ENCODE results near the gene ACO2. TPM values are rescaled to one million over a fixed set of nuclear protein-coding genes. Genes with fewer than 3 reads are reported as not detected.
A peak's percentile ranks its signal among the peaks of the same experiment; 100 is the strongest.

ACO2 gene
- total and polyA plus RNA-seq, 10 of the 15 experiments (the other 5 are each of a cell fraction or from before 2014, with no cell fraction given) = 21.4 to 214 (median 88.5) TPM

DNA sequence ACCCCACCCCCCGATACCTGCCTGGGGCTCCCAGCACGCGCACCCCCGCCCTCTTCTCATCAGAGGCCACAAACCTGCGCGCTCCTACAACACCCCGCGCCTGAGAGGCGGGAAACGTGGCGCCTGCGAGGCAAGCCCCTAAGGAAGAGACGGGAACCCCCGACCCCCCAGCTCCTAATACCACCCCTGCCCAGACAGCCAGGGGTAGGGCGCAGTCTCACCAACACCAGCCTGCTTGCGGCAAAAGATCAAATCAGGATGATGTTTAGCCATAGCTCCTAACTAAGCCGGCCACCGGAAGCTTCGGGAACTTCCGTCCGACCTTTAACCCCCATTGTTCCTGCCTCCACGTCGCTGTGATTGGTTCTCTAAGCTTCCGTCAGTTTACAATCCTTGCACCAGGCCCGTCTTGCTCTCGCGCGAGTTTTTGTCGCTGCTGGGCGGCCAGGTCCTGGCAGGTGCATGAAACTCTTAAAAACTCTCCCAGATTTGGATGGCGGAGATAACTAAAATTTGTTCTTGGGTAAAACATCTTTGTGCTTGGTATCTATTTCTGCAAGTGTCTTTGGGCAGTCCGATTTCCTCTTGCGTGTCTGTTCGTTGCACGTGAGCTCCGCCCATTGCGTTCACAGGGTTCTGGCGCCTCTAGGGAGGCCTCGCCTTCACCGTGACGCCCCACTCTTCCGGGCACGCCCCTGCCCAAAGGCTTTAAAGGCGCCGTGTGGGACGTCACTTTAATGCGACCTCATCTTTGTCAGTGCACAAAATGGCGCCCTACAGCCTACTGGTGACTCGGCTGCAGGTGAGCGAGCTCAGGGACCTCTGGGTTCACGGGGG is at the start of gene ACO2, which contains the start of gene PHF5A (continued):
- TF ChIP-seq SUPT20H (IDR thresholded peaks at IDR 0.05; ENCODE audit: borderline replicate concordance, control insufficient read depth, low read depth, low read length) (no peak), BCL11A (IDR thresholded peaks at IDR 0.05; ENCODE audit: low read depth, low read length) (no peak), NFYB (IDR thresholded peaks at IDR 0.05; ENCODE audit: insufficient read depth, low read depth, low read length) (peak; percentile 100), PAX8 (IDR thresholded peaks at IDR 0.05) (no peak), JUNB (IDR thresholded peaks at IDR 0.05) (no peak), MXI1 (IDR thresholded peaks at IDR 0.05; ENCODE audit: low read depth, low read length) (no peak; the same call in none of the 2 replicates), MYC (IDR thresholded peaks at IDR 0.05; ENCODE audit: insufficient read depth, insufficient read length, insufficient replicate concordance, low read length, severe bottlenecking) (peak; percentile 33), KLF5 (IDR thresholded peaks at IDR 0.05; ENCODE audit: partially characterized antibody) (peak; percentile 81), BRCA1 (IDR thresholded peaks at IDR 0.05; ENCODE audit: low read depth, low read length) (peak; percentile 74), PAX5 (IDR thresholded peaks at IDR 0.05; ENCODE audit: borderline replicate concordance, low read depth, low read length) (peak; percentile 66; the same call in 1 of the 2 replicates), REST (IDR thresholded peaks at IDR 0.05; ENCODE audit: low read depth, low read length) (no peak)
- TF ChIP-seq, protein P1, sequence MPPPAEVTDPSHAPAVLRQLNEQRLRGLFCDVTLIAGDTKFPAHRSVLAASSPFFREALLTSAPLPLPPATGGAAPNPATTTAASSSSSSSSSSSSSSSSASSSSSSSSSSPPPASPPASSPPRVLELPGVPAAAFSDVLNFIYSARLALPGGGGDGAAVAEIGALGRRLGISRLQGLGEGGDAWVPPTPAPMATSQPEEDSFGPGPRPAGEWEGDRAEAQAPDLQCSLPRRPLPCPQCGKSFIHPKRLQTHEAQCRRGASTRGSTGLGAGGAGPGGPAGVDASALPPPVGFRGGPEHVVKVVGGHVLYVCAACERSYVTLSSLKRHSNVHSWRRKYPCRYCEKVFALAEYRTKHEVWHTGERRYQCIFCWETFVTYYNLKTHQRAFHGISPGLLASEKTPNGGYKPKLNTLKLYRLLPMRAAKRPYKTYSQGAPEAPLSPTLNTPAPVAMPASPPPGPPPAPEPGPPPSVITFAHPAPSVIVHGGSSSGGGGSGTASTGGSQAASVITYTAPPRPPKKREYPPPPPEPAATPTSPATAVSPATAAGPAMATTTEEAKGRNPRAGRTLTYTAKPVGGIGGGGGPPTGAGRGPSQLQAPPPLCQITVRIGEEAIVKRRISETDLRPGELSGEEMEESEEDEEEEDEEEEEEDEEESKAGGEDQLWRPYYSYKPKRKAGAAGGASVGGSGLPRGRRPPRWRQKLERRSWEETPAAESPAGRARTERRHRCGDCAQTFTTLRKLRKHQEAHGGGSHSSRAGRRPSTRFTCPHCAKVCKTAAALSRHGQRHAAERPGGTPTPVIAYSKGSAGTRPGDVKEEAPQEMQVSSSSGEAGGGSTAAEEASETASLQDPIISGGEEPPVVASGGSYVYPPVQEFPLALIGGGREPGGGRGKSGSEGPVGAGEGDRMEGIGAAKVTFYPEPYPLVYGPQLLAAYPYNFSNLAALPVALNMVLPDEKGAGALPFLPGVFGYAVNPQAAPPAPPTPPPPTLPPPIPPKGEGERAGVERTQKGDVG (CRISPR knock-in tag; IDR thresholded peaks at IDR 0.05) = no peak
- TF ChIP-seq, protein P2, sequence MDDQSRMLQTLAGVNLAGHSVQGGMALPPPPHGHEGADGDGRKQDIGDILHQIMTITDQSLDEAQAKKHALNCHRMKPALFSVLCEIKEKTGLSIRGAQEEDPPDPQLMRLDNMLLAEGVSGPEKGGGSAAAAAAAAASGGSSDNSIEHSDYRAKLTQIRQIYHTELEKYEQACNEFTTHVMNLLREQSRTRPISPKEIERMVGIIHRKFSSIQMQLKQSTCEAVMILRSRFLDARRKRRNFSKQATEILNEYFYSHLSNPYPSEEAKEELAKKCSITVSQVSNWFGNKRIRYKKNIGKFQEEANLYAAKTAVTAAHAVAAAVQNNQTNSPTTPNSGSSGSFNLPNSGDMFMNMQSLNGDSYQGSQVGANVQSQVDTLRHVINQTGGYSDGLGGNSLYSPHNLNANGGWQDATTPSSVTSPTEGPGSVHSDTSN (IDR thresholded peaks at IDR 0.05; ENCODE audit: insufficient replicate concordance, low read depth, low read length) = peak; percentile 89
- TF ChIP-seq, protein P3, sequence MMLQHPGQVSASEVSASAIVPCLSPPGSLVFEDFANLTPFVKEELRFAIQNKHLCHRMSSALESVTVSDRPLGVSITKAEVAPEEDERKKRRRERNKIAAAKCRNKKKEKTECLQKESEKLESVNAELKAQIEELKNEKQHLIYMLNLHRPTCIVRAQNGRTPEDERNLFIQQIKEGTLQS (IDR thresholded peaks at IDR 0.05; ENCODE audit: borderline replicate concordance, extremely low read depth, low read depth, low read length) = peak; percentile 60; the same call in 1 of the 2 replicates
- TF ChIP-seq, protein P4, sequence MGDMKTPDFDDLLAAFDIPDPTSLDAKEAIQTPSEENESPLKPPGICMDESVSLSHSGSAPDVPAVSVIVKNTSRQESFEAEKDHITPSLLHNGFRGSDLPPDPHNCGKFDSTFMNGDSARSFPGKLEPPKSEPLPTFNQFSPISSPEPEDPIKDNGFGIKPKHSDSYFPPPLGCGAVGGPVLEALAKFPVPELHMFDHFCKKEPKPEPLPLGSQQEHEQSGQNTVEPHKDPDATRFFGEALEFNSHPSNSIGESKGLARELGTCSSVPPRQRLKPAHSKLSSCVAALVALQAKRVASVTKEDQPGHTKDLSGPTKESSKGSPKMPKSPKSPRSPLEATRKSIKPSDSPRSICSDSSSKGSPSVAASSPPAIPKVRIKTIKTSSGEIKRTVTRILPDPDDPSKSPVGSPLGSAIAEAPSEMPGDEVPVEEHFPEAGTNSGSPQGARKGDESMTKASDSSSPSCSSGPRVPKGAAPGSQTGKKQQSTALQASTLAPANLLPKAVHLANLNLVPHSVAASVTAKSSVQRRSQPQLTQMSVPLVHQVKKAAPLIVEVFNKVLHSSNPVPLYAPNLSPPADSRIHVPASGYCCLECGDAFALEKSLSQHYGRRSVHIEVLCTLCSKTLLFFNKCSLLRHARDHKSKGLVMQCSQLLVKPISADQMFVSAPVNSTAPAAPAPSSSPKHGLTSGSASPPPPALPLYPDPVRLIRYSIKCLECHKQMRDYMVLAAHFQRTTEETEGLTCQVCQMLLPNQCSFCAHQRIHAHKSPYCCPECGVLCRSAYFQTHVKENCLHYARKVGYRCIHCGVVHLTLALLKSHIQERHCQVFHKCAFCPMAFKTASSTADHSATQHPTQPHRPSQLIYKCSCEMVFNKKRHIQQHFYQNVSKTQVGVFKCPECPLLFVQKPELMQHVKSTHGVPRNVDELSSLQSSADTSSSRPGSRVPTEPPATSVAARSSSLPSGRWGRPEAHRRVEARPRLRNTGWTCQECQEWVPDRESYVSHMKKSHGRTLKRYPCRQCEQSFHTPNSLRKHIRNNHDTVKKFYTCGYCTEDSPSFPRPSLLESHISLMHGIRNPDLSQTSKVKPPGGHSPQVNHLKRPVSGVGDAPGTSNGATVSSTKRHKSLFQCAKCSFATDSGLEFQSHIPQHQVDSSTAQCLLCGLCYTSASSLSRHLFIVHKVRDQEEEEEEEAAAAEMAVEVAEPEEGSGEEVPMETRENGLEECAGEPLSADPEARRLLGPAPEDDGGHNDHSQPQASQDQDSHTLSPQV (IDR thresholded peaks at IDR 0.05) = no peak

Measured in GM12878 (cell line).